Measurements from ENCODE around the gene ZNF688.

Gene ZNF688

GRCh38 chr16:30565526-30565925 lies 6.0 kb downstream of the ZNF688 start:
- H2AFZ ChIP-seq (ENCODE audit: low read length): peak overlapping the region; percentile 58
- no peak overlapping the region for H3K27ac ChIP-seq (replicated peaks; ENCODE audit: low read length)
- H2AK5ac ChIP-seq (ENCODE audit: low read depth, low read length): no peak overlapping the region
- H2BK12ac ChIP-seq (ENCODE audit: low read length): no peak overlapping the region
- no peak overlapping the region for H3K4me2 ChIP-seq (ENCODE audit: insufficient read depth, low read length, poor library complexity, severe bottlenecking)
- H3K4me3 ChIP-seq (ENCODE audit: low read length in 2 of 2): no peak overlapping the region
- H3K14ac ChIP-seq (ENCODE audit: low read length): no peak overlapping the region
- H3K9ac ChIP-seq (ENCODE audit: low read depth, low read length, poor library complexity): no peak overlapping the region
- DNase-seq (ENCODE audit: low spot score): no peak
- no peak overlapping the region for H3K23ac ChIP-seq (ENCODE audit: low read depth, low read length, poor library complexity)
- H3K36me3 ChIP-seq (replicated peaks in 1 of 2; ENCODE audit: control insufficient read depth in 2 of 2, insufficient read depth in 2 of 2, low read length in 2 of 2): peaks cover 0 to 7% of the 10 kb centered on the region in 2 donors
- no CpG with 5 or more reads among the region's 7 CpGs for WGBS, 2 donors (ENCODE audit: extremely low coverage in 2 of 2, insufficient read length in 2 of 2, insufficient replicate concordance in 1 of 2)
- H3K4me1 ChIP-seq (ENCODE audit: control insufficient read depth in 2 of 2, insufficient read depth in 1 of 2, low read depth in 1 of 2, low read length in 2 of 2): peaks cover 0 to 4% of the 10 kb centered on the region in 2 donors
- no peak overlapping the region for H2BK120ac ChIP-seq (ENCODE audit: low read depth, low read length)
- no peak overlapping the region for H4K91ac ChIP-seq (ENCODE audit: low read depth, low read length, poor library complexity)
- H3K9me3 ChIP-seq (replicated peaks in 1 of 2; ENCODE audit: control insufficient read depth in 2 of 2, insufficient read depth in 1 of 2, low read depth in 1 of 2, low read length in 2 of 2): peaks cover 0 to 4% of the 10 kb centered on the region in 2 donors
- H3K18ac ChIP-seq (ENCODE audit: low read length): no peak overlapping the region
- no peak overlapping the region for H2BK15ac ChIP-seq (ENCODE audit: low read length)
- no peak overlapping the region for H2BK5ac ChIP-seq (ENCODE audit: low read length)
- no peak overlapping the region for H3K4ac ChIP-seq (ENCODE audit: low read length)
- H3K79me1 ChIP-seq (ENCODE audit: low read depth, low read length): peaks cover 5% of the 10 kb centered on the region
- H3K27me3 ChIP-seq (ENCODE audit: control insufficient read depth in 3 of 3, insufficient read depth in 3 of 3, low read depth in 1 of 3, low read length in 3 of 3): peaks cover 0 to 7% (median 0%) of the 10 kb centered on the region in 3 experiments
- H4K8ac ChIP-seq (ENCODE audit: low read depth, low read length): no peak overlapping the region

DNA sequence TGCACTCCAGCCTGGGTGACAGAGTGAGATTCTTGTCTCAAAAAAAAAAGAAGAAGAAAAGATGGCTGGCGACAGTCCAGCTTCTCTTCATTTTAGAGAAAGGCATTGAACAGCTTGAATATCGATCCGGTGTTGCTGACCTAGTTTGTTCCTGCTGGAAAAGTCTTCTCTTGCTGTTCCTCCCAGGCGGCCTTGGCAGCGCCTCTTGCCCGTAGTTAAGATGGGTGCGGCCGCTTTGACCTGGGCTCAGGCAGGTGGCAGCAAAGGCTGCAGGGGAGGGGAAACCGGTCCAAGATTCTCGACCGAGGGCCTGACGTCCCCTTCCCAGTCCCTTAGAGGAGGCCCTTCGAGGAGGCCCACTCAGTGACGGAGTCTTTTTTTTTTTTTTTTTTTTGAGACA lies 9.5 kb downstream of the ZNF688 start:
- Histone ChIP-seq H3K79me1 (ENCODE audit: low read depth, low read length) (peaks cover 6% of the 10 kb centered on the region), H2AK5ac (ENCODE audit: low read depth, low read length) (peak overlapping the region; percentile 79), H2BK5ac (ENCODE audit: low read length) (no peak overlapping the region), H3K18ac (ENCODE audit: low read length) (no peak overlapping the region), H3K4me2 (ENCODE audit: insufficient read depth, low read length, poor library complexity, severe bottlenecking) (no peak overlapping the region), H2BK120ac (ENCODE audit: low read depth, low read length) (no peak overlapping the region), H3K4me3 (ENCODE audit: low read length in 2 of 2) (peak overlapping the region in 1 of 2 donors; percentile 44), H3K9me3 (replicated peaks in 1 of 2; ENCODE audit: control insufficient read depth in 2 of 2, insufficient read depth in 1 of 2, low read depth in 1 of 2, low read length in 2 of 2) (peaks cover 0 to 4% of the 10 kb centered on the region in 2 donors), H4K8ac (ENCODE audit: low read depth, low read length) (no peak overlapping the region), H3K27ac (replicated peaks; ENCODE audit: low read length) (no peak overlapping the region), H2BK15ac (ENCODE audit: low read length) (no peak overlapping the region), H3K36me3 (replicated peaks in 1 of 2; ENCODE audit: control insufficient read depth in 2 of 2, insufficient read depth in 2 of 2, low read length in 2 of 2) (no peaks in the 10 kb centered on the region), H3K4ac (ENCODE audit: low read length) (no peak overlapping the region), H2BK12ac (ENCODE audit: low read length) (no peak overlapping the region), H3K9ac (ENCODE audit: low read depth, low read length, poor library complexity) (no peak overlapping the region), H3K4me1 (ENCODE audit: control insufficient read depth in 2 of 2, insufficient read depth in 1 of 2, low read depth in 1 of 2, low read length in 2 of 2) (peaks cover 5 to 7% of the 10 kb centered on the region in 2 donors), H4K91ac (ENCODE audit: low read depth, low read length, poor library complexity) (no peak overlapping the region), H2AFZ (ENCODE audit: low read length) (no peak overlapping the region), H3K23ac (ENCODE audit: low read depth, low read length, poor library complexity) (no peak overlapping the region), H3K14ac (ENCODE audit: low read length) (peak overlapping the region; percentile 56), H3K27me3 (ENCODE audit: control insufficient read depth in 3 of 3, insufficient read depth in 3 of 3, low read depth in 1 of 3, low read length in 3 of 3) (peaks cover 0 to 7% (median 0%) of the 10 kb centered on the region in 3 experiments)
- no peak for DNase-seq (ENCODE audit: low spot score)
- no CpG with 5 or more reads among the region's 14 CpGs for WGBS, 2 donors (ENCODE audit: extremely low coverage in 2 of 2, insufficient read length in 2 of 2, insufficient replicate concordance in 1 of 2)

GRCh38 chr16:30561089-30561816 lies 10.3 kb downstream of the ZNF688 start:
- H2BK12ac ChIP-seq (ENCODE audit: low read length): no peak overlapping the region
- peaks cover 0 to 3% of the 10 kb centered on the region in 2 donors for H3K9me3 ChIP-seq (replicated peaks in 1 of 2; ENCODE audit: control insufficient read depth in 2 of 2, insufficient read depth in 1 of 2, low read depth in 1 of 2, low read length in 2 of 2)
- H3K4me3 ChIP-seq (ENCODE audit: low read length in 2 of 2): peak overlapping the region in 1 of 2 donors; percentile 30
- H4K8ac ChIP-seq (ENCODE audit: low read depth, low read length): no peak overlapping the region
- H3K4ac ChIP-seq (ENCODE audit: low read length): no peak overlapping the region
- peaks cover 6 to 7% of the 10 kb centered on the region in 2 donors for H3K4me1 ChIP-seq (ENCODE audit: control insufficient read depth in 2 of 2, insufficient read depth in 1 of 2, low read depth in 1 of 2, low read length in 2 of 2)
- peak overlapping the region; percentile 23 for H3K4me2 ChIP-seq (ENCODE audit: insufficient read depth, low read length, poor library complexity, severe bottlenecking)
- H2BK15ac ChIP-seq (ENCODE audit: low read length): no peak overlapping the region
- H3K14ac ChIP-seq (ENCODE audit: low read length): no peak overlapping the region
- H4K91ac ChIP-seq (ENCODE audit: low read depth, low read length, poor library complexity): no peak overlapping the region
- no peak for DNase-seq (ENCODE audit: low spot score)
- peaks cover 2 to 3% of the 10 kb centered on the region in 2 donors for H3K36me3 ChIP-seq (replicated peaks in 1 of 2; ENCODE audit: control insufficient read depth in 2 of 2, insufficient read depth in 2 of 2, low read length in 2 of 2)
- no peak overlapping the region for H3K9ac ChIP-seq (ENCODE audit: low read depth, low read length, poor library complexity)
- H3K79me1 ChIP-seq (ENCODE audit: low read depth, low read length): peaks cover 3% of the 10 kb centered on the region
- no peak overlapping the region for H3K27ac ChIP-seq (replicated peaks; ENCODE audit: low read length)
- H3K18ac ChIP-seq (ENCODE audit: low read length): peak overlapping the region; percentile 20
- H2AK5ac ChIP-seq (ENCODE audit: low read depth, low read length): peak overlapping the region; percentile 61
- peak overlapping the region; percentile 1 for H2BK5ac ChIP-seq (ENCODE audit: low read length)
- peaks cover 0 to 7% (median 0%) of the 10 kb centered on the region in 3 experiments for H3K27me3 ChIP-seq (ENCODE audit: control insufficient read depth in 3 of 3, insufficient read depth in 3 of 3, low read depth in 1 of 3, low read length in 3 of 3)
- WGBS, 2 donors (ENCODE audit: extremely low coverage in 2 of 2, insufficient read length in 2 of 2, insufficient replicate concordance in 1 of 2): no CpG with 5 or more reads among the region's 46 CpGs
- H2AFZ ChIP-seq (ENCODE audit: low read length): peak overlapping the region; percentile 56
- H2BK120ac ChIP-seq (ENCODE audit: low read depth, low read length): no peak overlapping the region
- H3K23ac ChIP-seq (ENCODE audit: low read depth, low read length, poor library complexity): no peak overlapping the region

DNA sequence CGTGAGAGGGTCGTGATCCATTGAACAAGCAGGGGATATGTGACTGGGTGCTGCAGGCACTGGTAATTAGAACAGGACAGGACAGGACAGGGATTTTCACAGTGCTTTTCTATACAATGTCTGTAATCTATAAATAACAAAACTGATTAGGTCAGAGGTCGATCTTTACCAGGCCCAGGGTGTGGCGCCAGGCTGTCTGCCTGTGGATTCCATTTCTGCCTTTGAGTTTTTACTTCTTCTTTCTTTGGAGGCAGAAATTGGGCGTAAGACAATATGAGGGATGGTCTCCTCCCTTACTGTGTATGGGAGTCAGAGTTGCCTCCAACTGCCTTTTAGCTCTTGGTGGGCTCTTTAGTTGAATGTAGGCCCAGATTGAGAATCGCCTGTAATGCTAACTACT lies 11.8 kb downstream of the ZNF688 start:
- no peak overlapping the region for H3K18ac ChIP-seq (ENCODE audit: low read length)
- H3K4me2 ChIP-seq (ENCODE audit: insufficient read depth, low read length, poor library complexity, severe bottlenecking): no peak overlapping the region
- H3K79me1 ChIP-seq (ENCODE audit: low read depth, low read length): peaks cover 9% of the 10 kb centered on the region
- H2BK120ac ChIP-seq (ENCODE audit: low read depth, low read length): no peak overlapping the region
- no peak overlapping the region for H3K27ac ChIP-seq (replicated peaks; ENCODE audit: low read length)
- H3K23ac ChIP-seq (ENCODE audit: low read depth, low read length, poor library complexity): no peak overlapping the region
- no peak overlapping the region for H3K4me3 ChIP-seq (ENCODE audit: low read length in 2 of 2)
- H2AK5ac ChIP-seq (ENCODE audit: low read depth, low read length): no peak overlapping the region
- H3K9ac ChIP-seq (ENCODE audit: low read depth, low read length, poor library complexity): no peak overlapping the region
- H3K9me3 ChIP-seq (replicated peaks in 1 of 2; ENCODE audit: control insufficient read depth in 2 of 2, insufficient read depth in 1 of 2, low read depth in 1 of 2, low read length in 2 of 2): no peaks in the 10 kb centered on the region
- peaks cover 0 to 7% (median 0%) of the 10 kb centered on the region in 3 experiments for H3K27me3 ChIP-seq (ENCODE audit: control insufficient read depth in 3 of 3, insufficient read depth in 3 of 3, low read depth in 1 of 3, low read length in 3 of 3)
- no peak overlapping the region for H2BK12ac ChIP-seq (ENCODE audit: low read length)
- no peak overlapping the region for H3K14ac ChIP-seq (ENCODE audit: low read length)
- no peak overlapping the region for H4K91ac ChIP-seq (ENCODE audit: low read depth, low read length, poor library complexity)
- no peak overlapping the region for H2BK15ac ChIP-seq (ENCODE audit: low read length)
- no peak overlapping the region for H3K4ac ChIP-seq (ENCODE audit: low read length)
- H3K36me3 ChIP-seq (replicated peaks in 1 of 2; ENCODE audit: control insufficient read depth in 2 of 2, insufficient read depth in 2 of 2, low read length in 2 of 2): peaks cover 7 to 19% of the 10 kb centered on the region in 2 donors
- H4K8ac ChIP-seq (ENCODE audit: low read depth, low read length): no peak overlapping the region
- DNase-seq (ENCODE audit: low spot score): no peak
- H3K4me1 ChIP-seq (ENCODE audit: control insufficient read depth in 2 of 2, insufficient read depth in 1 of 2, low read depth in 1 of 2, low read length in 2 of 2): peaks cover 6 to 7% of the 10 kb centered on the region in 2 donors
- H2BK5ac ChIP-seq (ENCODE audit: low read length): no peak overlapping the region
- H2AFZ ChIP-seq (ENCODE audit: low read length): no peak overlapping the region
- no CpG with 5 or more reads among the region's 6 CpGs for WGBS, 2 donors (ENCODE audit: extremely low coverage in 2 of 2, insufficient read length in 2 of 2, insufficient replicate concordance in 1 of 2)
